Activated CD4-positive, alpha-beta T cell treated with anti-CD3 and anti-CD28 coated beads, Interleukin-2, amount 50 U/mL, for 24 hours (primary cell): Measurements from ENCODE around the gene TNFSF9.
"Not testable (repeated sequence)": the region's sequence is repeated elsewhere in the genome, so short reads cannot be mapped to it uniquely, and the experiment has no call there.

Source experiments
- DNase-seq, 2 donors: peaks; one replicate each; pipeline ENCODE4 v3.0.0-alpha.2; 2020; ENCODE audit warnings: low read depth in 1 of 2, low spot score in 1 of 2

TNFSF9 gene

GRCh38 chr19:6503407-6504201, 27.2 kb upstream of the TNFSF9 start:
- DNase-seq = no peak

GRCh38 chr19:6508028-6508771, 22.6 kb upstream of the TNFSF9 start:
- not testable (repeated sequence) for DNase-seq

GRCh38 chr19:6509118-6509971, 21.5 kb upstream of the TNFSF9 start:
- no peak for DNase-seq

GRCh38 chr19:6510618-6511017, 20.2 kb upstream of the TNFSF9 start:
- no peak for DNase-seq

- DNase-seq = no peak
These were observed 16.7 kb upstream of the TNFSF9 start for GRCh38 chr19:6514089-6514488.

GRCh38 chr19:6514926-6515544, 15.8 kb upstream of the TNFSF9 start:
- no peak for DNase-seq

- peak in 1 of 2 donors; percentile 67 for DNase-seq
These were observed 14.7 kb upstream of the TNFSF9 start for GRCh38 chr19:6516018-6516658.

GRCh38 chr19:6516659-6517291, 14.1 kb upstream of the TNFSF9 start:
- peak; percentile 88 to 91 for DNase-seq

- DNase-seq = no peak
These were observed 12.5 kb upstream of the TNFSF9 start for GRCh38 chr19:6518145-6518911.

- DNase-seq = no peak
These were observed 11.5 kb upstream of the TNFSF9 start for GRCh38 chr19:6519289-6519688.

- DNase-seq = no peak
These were observed 8.8 kb upstream of the TNFSF9 start for GRCh38 chr19:6521718-6522646.

GRCh38 chr19:6522712-6523111, 8.1 kb upstream of the TNFSF9 start:
- no peak for DNase-seq

GRCh38 chr19:6524311-6524710, 6.5 kb upstream of the TNFSF9 start:
- DNase-seq = no peak

- no peak for DNase-seq
These were observed 2.8 kb upstream of the TNFSF9 start for GRCh38 chr19:6527893-6528543.

GRCh38 chr19:6528544-6529121, 2.2 kb upstream of the TNFSF9 start:
- no peak for DNase-seq

GRCh38 chr19:6529351-6529750, 1.5 kb upstream of the TNFSF9 start:
- DNase-seq = no peak

GRCh38 chr19:6529937-6530385, 865 bp upstream of the TNFSF9 start:
- DNase-seq = no peak
